Measurements from ENCODE around the gene DRD1.
"Not testable (repeated sequence)": the region's sequence is repeated elsewhere in the genome, so short reads cannot be mapped to it uniquely, and the experiment has no call there.

Gene DRD1

DNA sequence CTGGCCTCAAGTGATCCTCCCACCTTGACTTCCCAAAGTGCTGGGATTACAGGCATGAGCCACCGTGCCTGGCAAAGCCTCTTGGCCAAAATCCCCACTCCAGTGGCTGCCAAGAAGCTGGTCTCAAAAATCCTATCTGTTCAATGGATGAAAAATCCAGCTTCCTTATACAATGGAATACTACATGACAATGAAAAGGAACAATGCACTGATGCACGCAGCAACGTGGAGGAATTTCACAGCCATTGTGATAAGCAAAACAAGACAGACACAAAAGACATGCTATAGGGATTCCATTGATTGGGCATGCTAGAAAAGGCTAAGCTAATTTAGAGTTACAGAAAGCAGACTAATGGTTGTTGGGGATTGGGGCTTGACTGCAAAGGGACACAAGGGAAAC lies 21.3 kb upstream of the DRD1 start:
- H3K4me1 ChIP-seq (ENCODE audit: control insufficient read depth, insufficient read depth, low read length) = no peaks in the 10 kb centered on the region
- no peaks in the 10 kb centered on the region for H3K36me3 ChIP-seq (ENCODE audit: control insufficient read depth, insufficient read depth, low read length)
- H3K27ac ChIP-seq (ENCODE audit: low read depth, low read length) = no peak overlapping the region
- no peak overlapping the region for H3K4me3 ChIP-seq (ENCODE audit: low read length)
- H3K27me3 ChIP-seq (ENCODE audit: control insufficient read depth, insufficient read depth, low read length) = no peaks in the 10 kb centered on the region
- H3K9ac ChIP-seq (ENCODE audit: low read length) = no peak overlapping the region

DNA sequence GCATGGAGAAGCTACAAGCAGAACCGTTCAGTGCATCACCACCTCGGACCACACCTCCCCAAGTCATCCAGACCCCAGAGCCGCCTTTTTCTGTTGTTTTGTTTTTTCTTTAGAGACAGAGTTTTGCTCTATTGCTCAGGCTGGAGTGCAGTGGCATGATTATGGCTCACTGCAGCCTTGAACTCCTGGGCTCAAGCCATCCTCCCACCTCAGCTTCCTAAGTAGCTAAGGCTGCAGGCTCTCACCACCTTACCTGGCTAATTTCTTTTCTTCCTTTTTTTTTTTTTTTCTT lies 20.9 kb upstream of the DRD1 start:
- Histone ChIP-seq H3K9ac (ENCODE audit: low read length) (no peak overlapping the region), H3K4me1 (ENCODE audit: control insufficient read depth, insufficient read depth, low read length) (no peaks in the 10 kb centered on the region), H3K36me3 (ENCODE audit: control insufficient read depth, insufficient read depth, low read length) (no peaks in the 10 kb centered on the region), H3K27ac (ENCODE audit: low read depth, low read length) (no peak overlapping the region), H3K27me3 (ENCODE audit: control insufficient read depth, insufficient read depth, low read length) (no peaks in the 10 kb centered on the region), H3K4me3 (ENCODE audit: low read length) (no peak overlapping the region)

DNA sequence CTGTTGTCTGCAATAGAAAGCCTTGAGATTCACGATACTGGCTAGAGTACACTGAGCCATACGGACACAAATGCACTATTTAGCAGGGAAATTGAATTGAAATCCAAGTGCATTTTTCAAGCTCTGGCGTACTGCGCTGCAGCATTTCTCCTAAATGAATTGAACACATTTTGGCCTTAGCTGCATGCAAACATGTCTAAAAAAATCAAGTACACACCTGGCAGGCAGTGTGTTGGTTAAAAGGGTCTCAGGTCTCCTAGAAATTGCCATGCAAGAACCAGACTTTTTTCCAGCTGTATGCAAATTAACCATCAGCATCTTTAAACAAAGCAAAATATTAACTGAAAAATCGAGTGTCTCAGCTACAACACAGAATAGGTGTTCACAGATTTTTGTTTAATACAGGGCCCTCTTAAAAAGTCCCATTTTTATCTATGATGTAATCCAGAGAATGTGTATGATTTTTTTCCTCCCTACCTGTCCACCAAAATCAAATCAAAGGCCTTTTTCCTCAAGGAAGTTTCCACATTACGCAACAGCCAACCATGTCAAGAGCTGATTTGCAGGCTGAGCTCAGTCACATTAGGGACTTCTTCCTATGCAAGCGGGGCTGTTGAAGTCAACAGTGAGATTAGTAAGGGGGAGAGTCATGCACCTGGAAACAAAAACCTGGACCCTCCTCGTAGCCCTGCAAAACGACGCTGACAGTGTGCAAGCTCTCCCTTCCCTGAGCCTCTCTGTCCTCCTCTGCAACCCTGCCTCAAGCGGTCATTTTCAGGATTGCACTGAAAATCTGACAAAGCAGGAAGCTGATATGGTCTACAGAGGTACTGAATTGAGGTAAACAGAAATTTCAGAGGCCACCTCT lies 20.3 kb upstream of the DRD1 start:
- Histone ChIP-seq H3K9ac (ENCODE audit: low read length) (no peak overlapping the region), H3K36me3 (ENCODE audit: control insufficient read depth, insufficient read depth, low read length) (no peaks in the 10 kb centered on the region), H3K27ac (ENCODE audit: low read depth, low read length) (no peak overlapping the region), H3K4me3 (ENCODE audit: low read length) (no peak overlapping the region), H3K27me3 (ENCODE audit: control insufficient read depth, insufficient read depth, low read length) (no peaks in the 10 kb centered on the region), H3K4me1 (ENCODE audit: control insufficient read depth, insufficient read depth, low read length) (no peaks in the 10 kb centered on the region)

DNA sequence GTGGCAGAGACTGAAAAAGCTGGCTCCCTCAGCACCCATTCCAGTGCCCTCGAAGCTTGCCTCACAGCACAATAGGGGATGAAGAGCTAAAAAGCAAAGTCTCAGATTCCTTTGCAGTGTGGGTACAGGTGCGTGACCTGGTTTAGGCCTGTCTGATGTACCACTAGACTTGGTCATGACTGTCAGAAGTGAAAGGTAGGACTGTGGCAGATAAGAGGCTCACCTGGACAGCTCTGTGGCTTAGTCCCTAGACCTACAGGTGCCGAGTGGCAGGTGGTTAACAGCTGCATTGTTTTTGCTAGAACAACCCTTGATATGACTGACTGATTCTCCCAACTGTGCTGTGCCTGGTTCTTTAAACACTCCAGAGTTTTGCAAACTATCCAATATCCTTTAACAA lies 19.7 kb upstream of the DRD1 start:
- H3K4me3 ChIP-seq (ENCODE audit: low read length) = no peak overlapping the region
- no peaks in the 10 kb centered on the region for H3K36me3 ChIP-seq (ENCODE audit: control insufficient read depth, insufficient read depth, low read length)
- H3K9ac ChIP-seq (ENCODE audit: low read length) = no peak overlapping the region
- H3K4me1 ChIP-seq (ENCODE audit: control insufficient read depth, insufficient read depth, low read length) = no peaks in the 10 kb centered on the region
- H3K27ac ChIP-seq (ENCODE audit: low read depth, low read length) = no peak overlapping the region
- no peaks in the 10 kb centered on the region for H3K27me3 ChIP-seq (ENCODE audit: control insufficient read depth, insufficient read depth, low read length)

DNA sequence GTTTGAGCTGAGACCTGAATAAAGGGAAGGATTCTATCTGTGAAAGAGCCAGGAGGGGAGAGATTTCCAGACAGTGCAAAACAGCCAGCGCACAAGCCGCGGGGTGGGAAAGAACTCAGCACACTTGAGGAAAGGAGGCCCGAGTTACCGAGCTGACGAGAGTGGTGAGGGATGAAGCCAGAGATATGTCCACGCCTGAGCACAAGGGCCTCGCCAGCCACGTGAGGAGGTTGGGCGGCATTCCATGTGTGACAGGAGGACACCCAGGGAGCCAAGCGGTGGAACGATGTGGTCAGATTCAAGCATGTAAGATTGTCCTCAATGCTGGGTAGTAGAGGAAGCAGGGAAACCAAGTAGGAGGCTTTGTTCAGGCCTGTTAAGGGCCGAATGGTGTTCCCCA lies 17.4 kb upstream of the DRD1 start:
- Histone ChIP-seq H3K27me3 (ENCODE audit: control insufficient read depth, insufficient read depth, low read length) (no peaks in the 10 kb centered on the region), H3K4me3 (ENCODE audit: low read length) (no peak overlapping the region), H3K27ac (ENCODE audit: low read depth, low read length) (no peak overlapping the region), H3K9ac (ENCODE audit: low read length) (no peak overlapping the region), H3K36me3 (ENCODE audit: control insufficient read depth, insufficient read depth, low read length) (no peaks in the 10 kb centered on the region), H3K4me1 (ENCODE audit: control insufficient read depth, insufficient read depth, low read length) (no peaks in the 10 kb centered on the region)

DNA sequence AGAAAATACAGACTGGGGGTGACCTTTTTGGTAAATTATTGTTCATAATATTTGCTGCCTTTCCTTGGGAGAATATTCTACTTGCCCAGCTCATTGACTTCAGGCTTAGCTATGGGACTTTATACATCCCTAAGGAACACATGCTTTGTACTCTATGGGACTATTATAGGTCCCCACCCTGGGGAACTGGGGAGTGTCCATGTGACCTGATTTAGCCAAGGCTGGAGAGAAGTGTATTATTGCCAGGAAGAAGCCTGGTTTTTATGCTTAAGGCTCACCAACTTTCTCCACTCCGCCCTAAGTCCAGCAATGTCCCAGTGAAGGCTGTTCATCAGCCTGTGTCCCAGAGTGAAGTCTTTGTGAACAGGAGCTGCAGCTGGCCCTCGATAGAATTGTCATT lies 16.6 kb upstream of the DRD1 start:
- no peaks in the 10 kb centered on the region for H3K36me3 ChIP-seq (ENCODE audit: control insufficient read depth, insufficient read depth, low read length)

DNA sequence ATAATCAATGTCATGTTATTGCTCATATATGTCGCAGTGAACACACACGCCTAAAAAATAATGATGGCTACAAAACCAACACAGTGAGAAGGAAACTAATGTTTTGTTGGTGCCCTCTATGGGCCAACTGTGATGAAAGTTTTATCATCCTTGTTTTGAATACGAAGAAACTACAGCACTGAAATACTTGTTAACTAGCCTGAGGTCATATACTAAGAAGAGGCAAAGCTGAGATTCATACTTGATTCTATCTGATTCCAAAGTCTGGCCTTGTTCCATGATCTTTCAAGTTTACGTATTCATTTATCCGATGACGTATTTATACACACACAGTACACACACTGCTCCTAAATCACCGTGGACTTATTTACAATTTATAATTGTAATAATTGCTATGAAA lies 16.1 kb upstream of the DRD1 start:
- no peaks in the 10 kb centered on the region for H3K27me3 ChIP-seq (ENCODE audit: control insufficient read depth, insufficient read depth, low read length)
- no peaks in the 10 kb centered on the region for H3K4me1 ChIP-seq (ENCODE audit: control insufficient read depth, insufficient read depth, low read length)
- no peak overlapping the region for H3K27ac ChIP-seq (ENCODE audit: low read depth, low read length)
- H3K9ac ChIP-seq (ENCODE audit: low read length) = no peak overlapping the region
- no peak overlapping the region for H3K4me3 ChIP-seq (ENCODE audit: low read length)
- no peaks in the 10 kb centered on the region for H3K36me3 ChIP-seq (ENCODE audit: control insufficient read depth, insufficient read depth, low read length)

More for the DNA sequence above, 16.6 kb upstream of the DRD1 start:
- Histone ChIP-seq H3K4me1 (ENCODE audit: control insufficient read depth, insufficient read depth, low read length) (no peaks in the 10 kb centered on the region), H3K9ac (ENCODE audit: low read length) (no peak overlapping the region), H3K27ac (ENCODE audit: low read depth, low read length) (no peak overlapping the region), H3K27me3 (ENCODE audit: control insufficient read depth, insufficient read depth, low read length) (no peaks in the 10 kb centered on the region), H3K4me3 (ENCODE audit: low read length) (no peak overlapping the region)

DNA sequence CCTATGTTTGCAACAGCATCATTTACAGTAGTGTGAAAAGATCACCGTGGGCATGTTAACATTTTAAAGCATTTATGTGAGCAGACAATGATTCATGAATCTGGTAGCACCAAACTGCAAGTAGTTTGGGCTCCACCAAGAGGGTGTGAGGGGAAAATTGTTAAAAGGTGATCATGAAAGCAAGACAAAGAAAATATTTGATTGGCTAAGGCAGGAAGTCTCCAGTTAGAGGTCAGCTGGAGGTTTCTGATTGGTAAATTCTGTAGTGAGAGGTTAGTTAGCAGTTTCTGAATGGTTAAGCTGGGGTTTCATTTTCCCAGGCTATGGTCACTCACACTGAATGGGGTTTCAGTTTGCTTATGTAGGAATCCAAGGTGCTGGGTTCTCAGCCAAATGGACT lies 13.5 kb upstream of the DRD1 start:
- Histone ChIP-seq H3K27me3 (ENCODE audit: control insufficient read depth, insufficient read depth, low read length) (no peaks in the 10 kb centered on the region), H3K9ac (ENCODE audit: low read length) (no peak overlapping the region), H3K4me3 (ENCODE audit: low read length) (no peak overlapping the region), H3K4me1 (ENCODE audit: control insufficient read depth, insufficient read depth, low read length) (no peaks in the 10 kb centered on the region), H3K27ac (ENCODE audit: low read depth, low read length) (no peak overlapping the region), H3K36me3 (ENCODE audit: control insufficient read depth, insufficient read depth, low read length) (no peaks in the 10 kb centered on the region)

DNA sequence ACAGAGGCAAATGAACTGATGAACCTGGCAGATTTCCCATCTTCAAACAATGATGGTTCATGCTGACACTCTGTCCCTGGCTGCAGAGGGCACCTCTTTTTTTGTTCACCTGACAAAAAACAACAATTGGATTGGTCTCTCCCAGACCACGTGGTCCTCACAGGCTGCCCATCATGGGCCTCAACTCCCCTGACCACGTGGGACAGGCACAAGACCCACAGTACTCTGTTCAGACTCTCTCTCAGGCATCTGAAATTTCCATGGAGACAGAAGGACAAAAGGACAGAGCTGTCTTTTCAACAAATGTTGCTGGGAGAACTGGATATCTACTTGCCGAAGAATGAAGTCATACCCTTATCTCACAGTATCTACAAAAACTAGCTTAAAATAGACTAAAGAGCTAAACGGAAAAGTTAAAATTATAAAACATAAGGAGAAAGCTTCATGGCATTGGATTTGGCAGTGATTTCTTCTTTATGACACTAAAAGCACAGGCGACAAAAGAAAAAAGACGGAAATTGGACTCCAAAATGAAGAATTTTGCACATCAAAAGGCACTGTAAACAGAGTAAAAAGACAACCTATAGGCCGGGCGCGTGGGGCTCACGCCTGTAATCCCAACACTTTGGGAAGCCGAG lies 12.2 kb upstream of the DRD1 start:
- H3K4me1 ChIP-seq (ENCODE audit: control insufficient read depth, insufficient read depth, low read length) = no peaks in the 10 kb centered on the region
- H3K27me3 ChIP-seq (ENCODE audit: control insufficient read depth, insufficient read depth, low read length) = no peaks in the 10 kb centered on the region
- H3K27ac ChIP-seq (ENCODE audit: low read depth, low read length) = no peak overlapping the region
- H3K4me3 ChIP-seq (ENCODE audit: low read length) = no peak overlapping the region
- no peak overlapping the region for H3K9ac ChIP-seq (ENCODE audit: low read length)
- no peaks in the 10 kb centered on the region for H3K36me3 ChIP-seq (ENCODE audit: control insufficient read depth, insufficient read depth, low read length)

DNA sequence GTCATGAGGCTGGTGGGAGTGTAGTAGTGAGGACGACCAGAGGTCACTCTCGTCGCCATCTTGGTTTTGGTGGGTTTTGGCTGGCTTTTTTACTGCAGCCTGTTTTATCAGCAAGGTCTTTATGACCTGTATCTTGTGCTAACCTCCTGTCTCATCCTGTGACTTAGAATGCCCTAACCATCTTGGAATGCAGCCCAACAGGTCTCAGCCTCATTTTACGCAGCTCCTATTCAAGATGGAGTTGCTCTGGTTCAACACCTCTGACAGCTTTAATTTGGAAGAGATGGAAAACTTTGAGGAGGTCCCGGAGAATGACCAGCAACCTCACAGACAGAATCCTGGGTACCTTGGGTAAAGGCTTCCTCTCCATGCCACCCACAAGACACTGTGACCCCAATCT lies 10.4 kb upstream of the DRD1 start:
- H3K27me3 ChIP-seq (ENCODE audit: control insufficient read depth, insufficient read depth, low read length); H3K9ac ChIP-seq (ENCODE audit: low read length); H3K36me3 ChIP-seq (ENCODE audit: control insufficient read depth, insufficient read depth, low read length); H3K4me3 ChIP-seq (ENCODE audit: low read length); H3K27ac ChIP-seq (ENCODE audit: low read depth, low read length); H3K4me1 ChIP-seq (ENCODE audit: control insufficient read depth, insufficient read depth, low read length): not testable (repeated sequence)

DNA sequence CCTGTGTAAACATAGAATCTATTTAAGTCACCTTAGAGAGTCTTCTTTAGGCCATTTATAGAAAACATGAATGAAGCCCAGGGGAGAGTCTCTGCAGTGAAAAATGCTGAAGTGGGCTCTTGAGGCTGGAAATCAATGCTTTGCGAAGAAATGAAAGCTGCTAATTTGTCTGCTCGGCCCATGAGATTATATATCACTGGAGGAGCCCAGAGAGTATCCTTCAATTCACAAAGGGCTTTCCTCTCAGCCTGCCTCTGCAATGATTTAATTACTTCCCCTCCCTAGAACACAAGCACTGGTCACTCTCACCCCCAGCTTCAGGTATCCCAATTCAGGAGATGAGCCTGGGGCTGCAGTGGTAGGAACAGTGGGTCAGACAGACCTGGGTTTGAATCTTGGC lies 8.2 kb upstream of the DRD1 start:
- H3K4me1 ChIP-seq (ENCODE audit: control insufficient read depth, insufficient read depth, low read length) = no peaks in the 10 kb centered on the region

DNA sequence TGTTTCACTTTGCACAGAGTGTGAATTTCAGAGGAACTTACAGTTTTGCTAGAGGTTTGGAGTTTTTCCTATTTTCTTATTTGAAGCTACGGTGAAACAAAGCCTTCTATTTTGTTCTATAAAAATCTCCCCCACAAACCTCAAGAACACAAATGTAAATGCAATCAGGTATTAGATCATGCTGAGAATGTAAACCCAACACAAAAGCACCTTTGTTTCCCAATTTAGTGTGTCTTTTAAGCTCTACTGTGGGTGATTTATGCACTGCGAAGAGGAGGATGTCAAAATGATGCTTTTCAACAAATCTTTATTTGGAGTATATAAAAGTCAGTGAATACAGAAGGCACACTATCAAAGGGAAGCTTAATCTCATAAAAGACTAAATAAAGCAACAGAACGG lies 4.3 kb upstream of the DRD1 start:
- H3K36me3 ChIP-seq (ENCODE audit: control insufficient read depth, insufficient read depth, low read length) = no peaks in the 10 kb centered on the region
- no peaks in the 10 kb centered on the region for H3K4me1 ChIP-seq (ENCODE audit: control insufficient read depth, insufficient read depth, low read length)
- peaks cover 6% of the 10 kb centered on the region for H3K27me3 ChIP-seq (ENCODE audit: control insufficient read depth, insufficient read depth, low read length)
- no peak overlapping the region for H3K27ac ChIP-seq (ENCODE audit: low read depth, low read length)
- no peak overlapping the region for H3K4me3 ChIP-seq (ENCODE audit: low read length)
- no peak overlapping the region for H3K9ac ChIP-seq (ENCODE audit: low read length)

More for the DNA sequence above, 8.2 kb upstream of the DRD1 start:
- Histone ChIP-seq H3K27me3 (ENCODE audit: control insufficient read depth, insufficient read depth, low read length) (peaks cover 2% of the 10 kb centered on the region), H3K27ac (ENCODE audit: low read depth, low read length) (no peak overlapping the region), H3K9ac (ENCODE audit: low read length) (no peak overlapping the region), H3K4me3 (ENCODE audit: low read length) (no peak overlapping the region), H3K36me3 (ENCODE audit: control insufficient read depth, insufficient read depth, low read length) (no peaks in the 10 kb centered on the region)

DNA sequence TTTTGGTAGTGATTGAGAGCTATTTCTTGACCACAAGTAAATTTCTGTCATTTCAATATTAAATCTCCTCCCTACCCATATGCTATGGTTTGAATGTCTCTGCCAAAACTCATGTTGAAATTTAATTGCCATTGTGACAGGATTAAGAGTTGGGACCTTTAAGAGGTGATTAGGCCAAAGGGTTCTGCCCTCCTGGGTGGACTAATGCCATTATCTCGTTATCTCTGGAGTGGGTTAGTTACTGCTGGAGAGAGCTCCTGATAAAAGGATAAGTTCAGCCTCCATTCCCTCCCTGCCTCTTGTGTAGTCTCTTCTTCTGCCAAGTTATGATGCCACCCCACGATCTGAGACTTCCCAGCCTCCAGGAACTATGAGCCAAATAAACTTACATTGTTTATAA lies 3.6 kb upstream of the DRD1 start:
- Histone ChIP-seq H3K27me3 (ENCODE audit: control insufficient read depth, insufficient read depth, low read length) (peaks cover 6% of the 10 kb centered on the region), H3K27ac (ENCODE audit: low read depth, low read length) (no peak overlapping the region), H3K9ac (ENCODE audit: low read length) (no peak overlapping the region), H3K4me1 (ENCODE audit: control insufficient read depth, insufficient read depth, low read length) (no peaks in the 10 kb centered on the region), H3K4me3 (ENCODE audit: low read length) (no peak overlapping the region), H3K36me3 (ENCODE audit: control insufficient read depth, insufficient read depth, low read length) (no peaks in the 10 kb centered on the region)

All from rectal smooth muscle tissue (tissue), 1 donor.